Endometrium (tissue), 2 donors: ENCODE data around the gene BRD3.

ENCODE experiments used
- FAIRE-seq: peaks from 2 replicates; lab custom pipeline; 2012; peaks lifted over from hg19 to GRCh38; lab: Jason Lieb, UNC
- donor health status: control.
- donor health status: control.

Gene BRD3

GRCh38 chr9:134066526-134066912 lies 1.3 kb downstream of the BRD3 start:
- no peak for FAIRE-seq

GRCh38 chr9:134065612-134066419 lies 2.0 kb downstream of the BRD3 start:
- FAIRE-seq: no peak

GRCh38 chr9:134064711-134065110 lies 3.1 kb downstream of the BRD3 start:
- no peak for FAIRE-seq

GRCh38 chr9:134063571-134064450 lies 4.0 kb downstream of the BRD3 start:
- FAIRE-seq: no peak

GRCh38 chr9:134063088-134063570 lies 4.7 kb downstream of the BRD3 start:
- FAIRE-seq: no peak

- FAIRE-seq: no peak
Observed at GRCh38 chr9:134062461-134063087, 5.3 kb downstream of the BRD3 start.

GRCh38 chr9:134061688-134062371 lies 6.0 kb downstream of the BRD3 start:
- FAIRE-seq: no peak

- no peak for FAIRE-seq
Observed at GRCh38 chr9:134061019-134061687, 6.7 kb downstream of the BRD3 start.

GRCh38 chr9:134060546-134060945 lies 7.3 kb downstream of the BRD3 start:
- FAIRE-seq: no peak

- no peak for FAIRE-seq
Observed at GRCh38 chr9:134059661-134060395, 8.0 kb downstream of the BRD3 start.

- FAIRE-seq: no peak
Observed at GRCh38 chr9:134059188-134059641, 8.6 kb downstream of the BRD3 start.

GRCh38 chr9:134058716-134059115 lies 9.1 kb downstream of the BRD3 start:
- FAIRE-seq: no peak

GRCh38 chr9:134057751-134058701 lies 9.8 kb downstream of the BRD3 start:
- no peak for FAIRE-seq

- FAIRE-seq: no peak
Observed at GRCh38 chr9:134057307-134057657, 10.5 kb downstream of the BRD3 start.

GRCh38 chr9:134056483-134057306 lies 11.1 kb downstream of the BRD3 start:
- FAIRE-seq: no peak

- FAIRE-seq: no peak
Observed at GRCh38 chr9:134055981-134056461, 11.8 kb downstream of the BRD3 start.

GRCh38 chr9:134054891-134055811 lies 12.7 kb downstream of the BRD3 start:
- no peak for FAIRE-seq
